Activated T-helper 1 cell treated with Interleukin-2 at 50 U/mL for 16 hours (primary cell): ENCODE results near the gene RGPD8.

ENCODE experiments used
- DNase-seq: peaks from one replicate; pipeline ENCODE4 v3.0.0-alpha.2; 2020; ENCODE audit warnings: low read depth

RGPD8 gene

DNA sequence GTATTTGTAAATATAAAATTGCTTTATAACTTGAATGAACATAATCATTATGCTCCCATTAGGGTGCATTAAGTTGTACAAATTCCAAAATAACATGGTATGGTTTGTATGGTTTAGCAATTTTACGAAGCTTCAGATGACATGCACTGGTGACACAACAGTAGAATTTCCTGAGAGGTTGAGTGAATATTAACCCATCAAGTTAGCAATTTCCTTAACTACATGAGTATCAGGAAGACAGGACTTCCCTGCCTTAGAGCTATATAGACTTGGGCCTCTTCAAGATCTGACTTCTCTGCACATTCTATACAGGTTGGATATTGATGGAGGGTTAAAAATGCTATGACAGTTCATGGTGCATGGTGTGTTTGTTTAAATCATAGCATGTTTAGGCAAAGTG lies 97.8 kb downstream of the RGPD8 start:
- DNase-seq = no peak

DNA sequence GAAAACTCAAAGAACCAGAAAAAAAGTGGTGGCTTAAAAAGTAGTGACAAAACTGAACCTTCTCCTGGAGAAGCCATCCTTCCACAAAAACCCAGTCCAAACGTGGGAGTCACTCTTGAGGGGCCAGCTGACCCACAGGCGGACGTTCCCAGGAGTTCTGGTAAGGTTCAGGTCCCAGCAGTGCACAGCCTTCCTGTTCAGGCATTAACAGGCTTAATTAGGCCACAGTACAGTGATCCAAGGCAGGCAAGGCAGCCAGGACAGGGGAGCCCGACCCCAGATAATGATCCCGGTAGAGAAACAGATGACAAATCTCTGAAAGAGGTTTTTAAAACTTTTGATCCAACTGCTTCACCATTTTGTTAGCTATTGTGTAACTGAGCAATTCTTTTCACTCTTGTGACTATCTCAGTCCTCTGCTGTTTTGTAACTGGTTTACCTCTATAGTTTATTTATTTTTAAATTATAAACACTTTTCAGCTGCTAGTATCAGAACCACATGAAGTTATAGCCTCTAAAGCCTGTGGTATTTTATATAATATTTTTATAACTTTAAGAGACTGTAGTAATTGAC lies 101.2 kb downstream of the RGPD8 start:
- DNase-seq = no peak

DNA sequence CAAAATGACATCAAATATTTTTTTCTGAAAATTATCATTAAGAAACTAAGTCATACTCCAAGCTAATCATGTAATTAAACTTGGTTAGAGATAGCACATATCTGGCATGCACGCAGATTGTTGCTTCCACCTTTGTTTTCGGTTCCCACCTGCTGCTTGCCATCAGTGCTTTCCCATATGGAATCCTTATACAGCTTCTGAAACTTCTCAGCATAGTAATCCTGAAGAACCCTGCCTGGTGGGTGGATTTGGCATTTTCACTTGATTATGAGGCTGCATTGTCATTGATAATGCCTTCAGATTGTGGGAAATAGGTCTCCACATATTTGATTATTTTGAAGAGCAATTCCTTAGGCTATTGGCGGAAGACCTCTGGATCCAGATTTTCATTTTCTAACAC lies 110.5 kb downstream of the RGPD8 start:
- DNase-seq = no peak

GRCh38 chr2:112321375-112322320 lies 111.8 kb downstream of the RGPD8 start:
- no peak for DNase-seq
